GM18517 (cell line): ENCODE data around the gene MDM2.

ENCODE experiments used
- ATAC-seq: cut with Tn5 transposase; IDR thresholded peaks from one replicate; pipeline ENCODE4 v1.9.1; 2021; ENCODE audit warnings: mild to moderate bottlenecking, moderate library complexity; ENCODE audit not compliant: unreplicated experiment

MDM2 gene

GRCh38 chr12:68844788-68845695, 37.1 kb downstream of the MDM2 start:
- no peak for ATAC-seq

- no peak for ATAC-seq
Measured at GRCh38 chr12:68846811-68847210, 38.8 kb downstream of the MDM2 start.

- ATAC-seq = no peak
Measured at GRCh38 chr12:68850390-68850789, 42.4 kb downstream of the MDM2 start.

- ATAC-seq = no peak
Measured at GRCh38 chr12:68851592-68852306, 43.8 kb downstream of the MDM2 start.

- no peak for ATAC-seq
Measured at GRCh38 chr12:68853396-68854077, 45.6 kb downstream of the MDM2 start.

GRCh38 chr12:68854078-68854468, 46.1 kb downstream of the MDM2 start:
- ATAC-seq = no peak

GRCh38 chr12:68854554-68854953, 46.6 kb downstream of the MDM2 start:
- no peak for ATAC-seq

- ATAC-seq = no peak
Measured at GRCh38 chr12:68855111-68855510, 47.1 kb downstream of the MDM2 start.

GRCh38 chr12:68855771-68856170, 47.8 kb downstream of the MDM2 start:
- no peak for ATAC-seq

- no peak for ATAC-seq
Measured at GRCh38 chr12:68856510-68856909, 48.5 kb downstream of the MDM2 start.

- ATAC-seq = no peak
Measured at GRCh38 chr12:68861890-68862289, 53.9 kb downstream of the MDM2 start.

GRCh38 chr12:68863109-68863770, 55.3 kb downstream of the MDM2 start:
- ATAC-seq = no peak

GRCh38 chr12:68863886-68864454, 56.0 kb downstream of the MDM2 start:
- ATAC-seq = peak; percentile 86

GRCh38 chr12:68864604-68865003, 56.6 kb downstream of the MDM2 start:
- no peak for ATAC-seq

- ATAC-seq = no peak
Measured at GRCh38 chr12:68865399-68866164, 57.6 kb downstream of the MDM2 start.

GRCh38 chr12:68866950-68867349, 59.0 kb downstream of the MDM2 start:
- ATAC-seq = no peak

- ATAC-seq = no peak
Measured at GRCh38 chr12:68867606-68868005, 59.6 kb downstream of the MDM2 start.

- ATAC-seq = no peak
Measured at GRCh38 chr12:68868043-68868790, 60.2 kb downstream of the MDM2 start.

- ATAC-seq = no peak
Measured at GRCh38 chr12:68870011-68870410, 62.0 kb downstream of the MDM2 start.
